Epithelial cell of esophagus (primary cell): ENCODE data around the gene SERPINA5.

ENCODE experiments used
- DNase-seq: peaks from one replicate; pipeline ENCODE4 v3.0.0; 2010; ENCODE audit warnings: low read depth
- H3K4me3 ChIP-seq: 2 replicates; pipeline ENCODE4 v1.5.1; 2011; ENCODE audit warnings: mild to moderate bottlenecking, low read length, control low read depth
- CTCF ChIP-seq: IDR thresholded peaks from 2 replicates; pipeline ENCODE4 v1.5.1; 2011; ENCODE audit warnings: low read depth, mild to moderate bottlenecking, low read length, control low read depth, inconsistent platforms; ENCODE audit not compliant: insufficient read depth; ENCODE audit errors: missing control alignments

Gene SERPINA5

GRCh38 chr14:94586635-94587034 lies 5.4 kb downstream of the SERPINA5 start:
- no peak overlapping the region for H3K4me3 ChIP-seq
- TF ChIP-seq CTCF: no peak
- no peak for DNase-seq

DNA sequence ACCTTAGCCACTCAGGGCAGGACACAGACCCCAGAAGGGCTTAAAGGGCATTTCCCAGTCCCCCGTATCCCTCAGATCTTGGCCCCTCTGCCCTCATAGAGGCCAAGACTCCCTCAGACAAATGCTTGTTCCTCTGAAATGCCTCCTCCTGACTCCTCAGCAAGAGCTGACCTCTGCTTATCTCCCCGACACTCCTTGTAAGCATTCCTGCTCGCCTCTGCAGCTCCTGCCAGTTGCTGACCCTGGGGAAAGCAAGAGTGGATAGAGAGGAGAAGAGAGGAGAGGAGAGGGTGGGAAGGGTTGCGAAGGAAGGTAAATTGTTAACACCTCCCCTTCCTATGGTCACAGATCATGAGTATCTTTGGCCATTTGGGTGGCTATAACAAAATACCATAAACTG lies 7.1 kb downstream of the SERPINA5 start:
- no peak overlapping the region for H3K4me3 ChIP-seq
- TF ChIP-seq CTCF: no peak
- no peak for DNase-seq

DNA sequence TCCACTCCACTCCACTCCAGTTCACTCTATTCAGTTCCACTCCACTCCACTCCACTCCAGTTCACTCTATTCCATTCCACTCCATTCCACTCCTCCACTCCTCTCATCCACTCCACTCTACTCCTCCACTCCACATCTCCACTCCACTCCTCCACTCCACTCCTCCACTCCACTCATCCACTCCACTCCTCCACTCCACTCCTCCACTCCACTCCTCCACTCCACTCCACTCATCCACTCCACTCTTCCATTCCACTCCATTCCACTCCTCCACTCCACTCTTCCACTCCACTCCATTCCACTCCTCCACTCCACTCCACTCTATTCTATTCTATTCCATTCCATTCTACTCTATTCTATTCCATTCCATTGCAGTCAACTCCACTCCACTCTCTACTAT lies 9.8 kb downstream of the SERPINA5 start:
- no peak overlapping the region for H3K4me3 ChIP-seq
- TF ChIP-seq CTCF: no peak
- DNase-seq: no peak

- DNase-seq: no peak
- H3K4me3 ChIP-seq: no peak overlapping the region
- no peak for TF ChIP-seq CTCF
Observed at GRCh38 chr14:94591871-94592270, 10.6 kb downstream of the SERPINA5 start.

GRCh38 chr14:94592457-94592856 lies 11.2 kb downstream of the SERPINA5 start:
- DNase-seq: no peak
- no peak overlapping the region for H3K4me3 ChIP-seq
- no peak for TF ChIP-seq CTCF

DNA sequence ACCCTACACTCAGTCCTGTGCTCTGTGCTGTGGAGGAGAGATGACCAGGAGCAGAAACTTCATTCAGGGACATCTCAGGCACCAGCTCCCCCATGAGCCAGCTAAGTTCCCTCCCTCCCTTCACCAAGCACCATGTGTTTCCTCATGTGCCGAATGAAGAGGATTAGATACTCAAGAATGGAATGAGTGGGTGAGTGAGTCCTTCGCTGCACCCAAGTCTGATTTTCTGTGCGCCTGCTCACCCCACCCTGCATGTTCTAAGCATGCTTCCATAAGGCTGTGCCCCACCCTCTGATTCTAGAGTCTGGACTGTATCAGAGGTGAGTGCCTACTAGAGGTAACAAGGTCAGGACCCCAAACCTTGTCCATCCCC lies 12.1 kb downstream of the SERPINA5 start:
- TF ChIP-seq CTCF: no peak
- no peak overlapping the region for H3K4me3 ChIP-seq
- DNase-seq: no peak

DNA sequence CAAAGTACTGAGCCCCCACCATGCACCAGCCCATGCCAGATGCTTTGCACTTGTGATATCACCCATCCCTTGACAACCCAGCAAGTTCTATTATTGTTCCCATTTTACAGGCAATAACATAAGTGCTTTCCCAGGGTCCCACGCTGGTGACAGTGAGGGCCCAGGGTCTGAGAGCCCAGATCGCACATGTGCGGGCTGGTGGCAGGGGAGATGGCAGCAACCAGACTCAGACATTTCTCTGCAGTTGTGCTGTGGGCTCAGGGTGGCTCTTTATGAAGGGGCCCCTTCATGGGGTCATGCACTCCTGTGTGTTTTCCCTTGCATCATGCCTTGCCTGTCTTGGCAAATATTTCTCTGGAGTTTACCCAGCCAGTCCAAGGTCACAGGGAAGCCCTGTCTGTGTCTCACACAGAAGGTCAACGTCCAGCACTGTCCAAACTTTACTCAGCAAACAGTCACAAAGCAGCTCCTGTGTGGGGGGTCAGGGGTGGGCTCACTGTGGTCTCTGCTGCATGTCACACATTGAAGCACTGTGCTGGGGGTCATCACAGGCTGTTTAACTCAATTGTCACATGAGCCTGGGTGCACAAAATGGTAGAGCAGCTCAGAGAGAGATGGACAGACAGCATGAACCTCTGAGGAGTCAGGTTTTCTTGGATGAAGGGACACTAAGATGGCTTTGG lies 12.7 kb downstream of the SERPINA5 start:
- DNase-seq: no peak
- TF ChIP-seq CTCF: no peak
- H3K4me3 ChIP-seq: no peak overlapping the region
